GM18951 (cell line): ENCODE measurements around the gene NME9.

Experiments
- POLR2A ChIP-seq: IDR thresholded peaks from 4 replicates; pipeline ENCODE4 v1.6.1; 2011; ENCODE audit warnings: mild to moderate bottlenecking; ENCODE audit not compliant: insufficient read length, insufficient read depth; ENCODE audit errors: extremely low read depth
- in situ Hi-C: fragments of 300-500 bp; cut with MboI; formaldehyde crosslinking; loops from one replicate; pipeline ENCODE4 v1.12.0; 2022; ENCODE audit warnings: low sequenced_read_pairs, mixed read lengths, inconsistent platforms; ENCODE audit not compliant: unreplicated experiment

The NME9 gene

GRCh38 chr3:138310494-138310893 is 19.2 kb downstream of the NME9 start:
- in situ Hi-C loops, result no loop called here
- TF ChIP-seq POLR2A, result no peak

DNA sequence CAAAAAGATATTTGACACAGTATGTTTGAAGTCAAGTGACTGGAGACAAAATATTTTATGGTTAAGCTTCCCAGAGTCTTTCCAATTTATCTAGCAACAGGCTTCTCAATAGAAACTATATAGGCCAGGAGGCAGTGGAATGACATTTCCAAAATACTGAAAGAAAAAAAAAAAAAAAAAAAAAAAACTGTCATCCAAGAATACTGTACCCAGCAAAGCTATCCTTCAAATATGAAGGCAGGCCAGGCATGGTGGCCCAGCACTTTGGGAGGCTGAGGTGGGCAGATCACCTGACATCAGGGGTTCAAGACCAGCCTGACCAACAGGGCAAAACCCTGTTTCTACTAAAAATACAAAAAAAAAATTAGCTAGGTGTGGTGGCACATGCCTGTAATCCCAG is 20.9 kb downstream of the NME9 start:
- in situ Hi-C loops, result no loop called here
- no peak for TF ChIP-seq POLR2A

GRCh38 chr3:138307899-138308298 is 21.8 kb downstream of the NME9 start:
- no peak for TF ChIP-seq POLR2A
- in situ Hi-C loops, result no loop called here

GRCh38 chr3:138303474-138303873 is 26.2 kb downstream of the NME9 start:
- no peak for TF ChIP-seq POLR2A
- in situ Hi-C loops, result no loop called here

- in situ Hi-C loops, result no loop called here
- TF ChIP-seq POLR2A, result no peak
Measured at GRCh38 chr3:138300647-138301046, 29.0 kb downstream of the NME9 start.

GRCh38 chr3:138297876-138298275 is 31.8 kb downstream of the NME9 start:
- TF ChIP-seq POLR2A, result no peak
- in situ Hi-C loops, result no loop called here

GRCh38 chr3:138297059-138297607 is 32.5 kb downstream of the NME9 start:
- in situ Hi-C loops, result no loop called here

GRCh38 chr3:138296639-138297038 is 33.0 kb downstream of the NME9 start:
- no peak for TF ChIP-seq POLR2A
- in situ Hi-C loops, result no loop called here

More at GRCh38 chr3:138297059-138297607, 32.5 kb downstream of the NME9 start:
- no peak for TF ChIP-seq POLR2A

DNA sequence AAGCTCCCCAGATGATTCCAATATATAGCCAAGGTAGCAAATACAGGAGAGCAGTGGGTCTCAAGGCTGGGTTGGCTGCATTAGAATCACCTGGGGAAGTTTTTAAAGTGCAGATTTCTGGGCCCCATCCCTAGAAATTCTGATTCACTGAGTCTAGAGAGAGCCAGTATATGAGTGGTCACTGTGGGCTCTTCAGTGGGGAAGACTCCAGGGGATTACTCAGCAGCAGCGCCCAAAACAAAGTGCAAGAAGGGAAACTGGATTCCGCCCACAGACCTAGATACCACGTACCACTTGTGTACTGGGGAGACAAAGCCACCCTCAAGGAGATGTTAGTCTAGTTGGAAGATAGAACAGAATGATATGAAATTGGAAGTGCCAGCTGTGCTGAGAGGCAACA is 40.0 kb downstream of the NME9 start:
- in situ Hi-C loops, result no loop called here
- TF ChIP-seq POLR2A, result no peak

GRCh38 chr3:138289260-138289659 is 40.4 kb downstream of the NME9 start:
- in situ Hi-C loops, result no loop called here
- no peak for TF ChIP-seq POLR2A

DNA sequence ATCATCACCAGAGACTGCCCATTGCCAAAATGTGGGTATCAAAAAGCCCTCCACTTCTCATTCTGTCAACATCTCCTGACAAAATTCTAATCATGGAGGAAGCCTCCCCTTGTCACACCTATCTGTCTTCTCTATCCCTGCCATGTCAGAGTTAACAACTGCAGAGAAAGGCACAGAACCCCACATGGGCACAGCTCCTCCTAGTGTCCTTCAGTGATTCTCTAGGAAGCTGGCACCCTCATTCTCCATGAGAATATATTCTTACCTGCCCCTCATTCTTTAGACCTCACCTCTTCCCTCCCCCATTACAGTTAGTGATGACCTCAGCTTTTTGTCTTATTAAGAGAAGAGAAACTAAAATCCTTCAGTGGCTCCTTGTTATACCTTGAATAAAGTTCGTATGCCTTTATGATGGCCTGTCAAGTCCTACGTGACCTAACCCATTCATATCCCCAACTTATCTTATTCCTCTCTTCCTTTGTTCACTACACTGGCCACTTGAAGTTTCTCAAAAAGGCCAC is 44.6 kb downstream of the NME9 start:
- TF ChIP-seq POLR2A, result no peak
- in situ Hi-C loops, result no loop called here

GRCh38 chr3:138284079-138284478 is 45.6 kb downstream of the NME9 start:
- in situ Hi-C loops, result no loop called here
- no peak for TF ChIP-seq POLR2A

DNA sequence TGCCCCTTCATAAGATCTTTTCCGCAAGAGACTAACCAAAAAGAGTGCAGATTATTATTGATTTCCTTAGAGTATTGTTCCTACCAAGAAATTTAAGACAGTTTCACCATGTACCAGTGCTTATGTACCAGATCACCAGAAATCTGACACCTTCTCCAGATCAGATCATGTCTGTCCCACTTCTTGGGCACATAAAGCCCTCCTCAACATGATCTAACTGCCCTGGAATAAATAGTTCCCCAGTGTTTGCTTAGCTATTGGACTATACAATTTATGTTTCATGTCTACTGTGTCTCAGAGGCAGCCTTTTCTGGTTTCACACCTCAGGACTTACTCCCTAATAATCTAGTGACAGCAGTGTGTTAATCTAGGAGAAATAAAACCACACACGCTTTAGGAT is 46.8 kb downstream of the NME9 start:
- no peak for TF ChIP-seq POLR2A
- in situ Hi-C loops, result no loop called here

GRCh38 chr3:138281561-138281960 is 48.1 kb downstream of the NME9 start:
- in situ Hi-C loops, result no loop called here
- no peak for TF ChIP-seq POLR2A
